HG03457 (cell line): Measurements from ENCODE around the gene EYA2.

Source experiments
- ATAC-seq: cut with Tn5 transposase; IDR thresholded peaks from one replicate; pipeline ENCODE4 v1.9.1; 2021; ENCODE audit warnings: moderate number of reproducible peaks; ENCODE audit not compliant: unreplicated experiment

The EYA2 gene

GRCh38 chr20:47237715-47238114 is 343.1 kb downstream of the EYA2 start:
- no peak for ATAC-seq
